EL (cell line): ENCODE results near the gene STMN3.
"Not testable (repeated sequence)": the region's sequence is repeated elsewhere in the genome, so short reads cannot be mapped to it uniquely, and the experiment has no call there.

Experiments used
- DNase-seq: peaks from one replicate; pipeline ENCODE4 v3.0.0-alpha.2; 2016

Gene STMN3

GRCh38 chr20:63601679-63602078 is 51.5 kb downstream of the STMN3 start:
- DNase-seq = not testable (repeated sequence)

- DNase-seq = no peak
Observed at GRCh38 chr20:63599396-63600050, 53.7 kb downstream of the STMN3 start.

- DNase-seq = no peak
Observed at GRCh38 chr20:63598479-63599395, 54.5 kb downstream of the STMN3 start.

- DNase-seq = no peak
Observed at GRCh38 chr20:63597651-63598478, 55.4 kb downstream of the STMN3 start.

- DNase-seq = no peak
Observed at GRCh38 chr20:63596423-63596822, 56.8 kb downstream of the STMN3 start.

- no peak for DNase-seq
Observed at GRCh38 chr20:63595416-63596127, 57.7 kb downstream of the STMN3 start.

- peak; percentile 43 for DNase-seq
Observed at GRCh38 chr20:63594043-63594561, 59.1 kb downstream of the STMN3 start.

GRCh38 chr20:63592661-63593060 is 60.6 kb downstream of the STMN3 start:
- no peak for DNase-seq

- DNase-seq = no peak
Observed at GRCh38 chr20:63591786-63592355, 61.4 kb downstream of the STMN3 start.

GRCh38 chr20:63591147-63591533 is 62.1 kb downstream of the STMN3 start:
- no peak for DNase-seq

- DNase-seq = no peak
Observed at GRCh38 chr20:63590218-63591146, 62.7 kb downstream of the STMN3 start.
